Amniotic epithelial cell (primary cell): ENCODE data around the gene ZNF775.
A peak's percentile ranks its signal among the peaks of the same experiment; 100 is the strongest.
"Not testable (repeated sequence)": the region's sequence is repeated elsewhere in the genome, so short reads cannot be mapped to it uniquely, and the experiment has no call there.

Source experiments
- DNase-seq: peaks from one replicate; pipeline ENCODE4 v3.0.0-alpha.2; 2010; ENCODE audit warnings: low read depth

The ZNF775 gene

GRCh38 chr7:150382123-150382843 is 3.2 kb downstream of the ZNF775 start:
- DNase-seq = no peak

- DNase-seq = no peak
Measured at GRCh38 chr7:150382844-150383225, 3.7 kb downstream of the ZNF775 start.

- peak; percentile 27 for DNase-seq
Measured at GRCh38 chr7:150383710-150384397, 4.7 kb downstream of the ZNF775 start.

GRCh38 chr7:150384406-150385301 is 5.5 kb downstream of the ZNF775 start:
- DNase-seq = no peak

- DNase-seq = no peak
Measured at GRCh38 chr7:150385302-150385723, 6.2 kb downstream of the ZNF775 start.

- not testable (repeated sequence) for DNase-seq
Measured at GRCh38 chr7:150385884-150386283, 6.8 kb downstream of the ZNF775 start.

GRCh38 chr7:150388306-150388705 is 9.2 kb downstream of the ZNF775 start:
- DNase-seq = no peak

- DNase-seq = peak; percentile 73
Measured at GRCh38 chr7:150388709-150389531, 9.8 kb downstream of the ZNF775 start.

- no peak for DNase-seq
Measured at GRCh38 chr7:150389532-150389816, 10.3 kb downstream of the ZNF775 start.

GRCh38 chr7:150390205-150390604 is 11.1 kb downstream of the ZNF775 start:
- DNase-seq = no peak

- no peak for DNase-seq
Measured at GRCh38 chr7:150393325-150393724, 14.2 kb downstream of the ZNF775 start.

GRCh38 chr7:150396426-150396825 is 17.3 kb downstream of the ZNF775 start:
- no peak for DNase-seq

- DNase-seq = no peak
Measured at GRCh38 chr7:150396851-150397260, 17.7 kb downstream of the ZNF775 start.

- DNase-seq = no peak
Measured at GRCh38 chr7:150397346-150398107, 18.4 kb downstream of the ZNF775 start.

GRCh38 chr7:150398108-150398964 is 19.2 kb downstream of the ZNF775 start:
- peak; percentile 29 for DNase-seq

- no peak for DNase-seq
Measured at GRCh38 chr7:150398965-150399320, 19.8 kb downstream of the ZNF775 start.

GRCh38 chr7:150399421-150400007 is 20.4 kb downstream of the ZNF775 start:
- DNase-seq = peak; percentile 57

- peak; percentile 59 for DNase-seq
Measured at GRCh38 chr7:150400008-150400787, 21.1 kb downstream of the ZNF775 start.

- no peak for DNase-seq
Measured at GRCh38 chr7:150400788-150401423, 21.8 kb downstream of the ZNF775 start.
